ENCODE results near the gene CAPN11.

The CAPN11 gene

DNA sequence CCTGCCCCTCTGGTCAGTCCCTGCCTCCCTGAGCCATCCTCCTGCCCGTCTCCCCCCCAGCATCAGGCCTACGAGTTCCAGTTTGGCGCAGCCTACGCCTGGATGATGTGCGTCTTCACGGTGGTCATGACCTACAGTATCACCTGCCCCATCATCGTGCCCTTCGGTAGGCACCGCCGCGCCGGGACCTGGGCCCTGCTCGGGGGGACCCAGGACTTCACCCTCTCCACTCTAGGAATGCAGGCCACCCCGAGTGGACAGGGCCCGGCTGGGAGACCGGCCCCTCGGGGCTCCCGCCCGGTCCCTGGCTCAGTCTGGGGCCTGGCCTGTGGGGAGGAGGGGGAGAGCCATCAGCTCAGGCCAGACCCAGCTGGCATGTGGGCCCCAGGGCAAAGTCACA lies 6.1 kb upstream of the CAPN11 start:
- H3K9ac ChIP-seq (ENCODE audit: low read depth in 1 of 2, low read length in 2 of 2): no peak overlapping the region
- H3K27ac ChIP-seq (ENCODE audit: low read depth, low read length): no peak overlapping the region
- peaks cover 23 to 37% of the 10 kb centered on the region in 2 donors for H3K36me3 ChIP-seq (ENCODE audit: control insufficient read depth in 1 of 2, insufficient read depth in 2 of 2, low read length in 2 of 2)
- H3K4me3 ChIP-seq (ENCODE audit: low read depth in 1 of 2, low read length in 2 of 2): no peak overlapping the region
- no peaks in the 10 kb centered on the region for H3K27me3 ChIP-seq (ENCODE audit: control insufficient read depth in 1 of 2, insufficient read depth in 2 of 2, low read length in 2 of 2)
- H3K4me1 ChIP-seq (ENCODE audit: control insufficient read depth in 1 of 2, insufficient read depth in 2 of 2, low read length in 2 of 2): peaks cover 7 to 14% of the 10 kb centered on the region in 2 donors
- H3K9me3 ChIP-seq (ENCODE audit: control insufficient read depth in 1 of 2, low read length in 2 of 2): no peaks in the 10 kb centered on the region

DNA sequence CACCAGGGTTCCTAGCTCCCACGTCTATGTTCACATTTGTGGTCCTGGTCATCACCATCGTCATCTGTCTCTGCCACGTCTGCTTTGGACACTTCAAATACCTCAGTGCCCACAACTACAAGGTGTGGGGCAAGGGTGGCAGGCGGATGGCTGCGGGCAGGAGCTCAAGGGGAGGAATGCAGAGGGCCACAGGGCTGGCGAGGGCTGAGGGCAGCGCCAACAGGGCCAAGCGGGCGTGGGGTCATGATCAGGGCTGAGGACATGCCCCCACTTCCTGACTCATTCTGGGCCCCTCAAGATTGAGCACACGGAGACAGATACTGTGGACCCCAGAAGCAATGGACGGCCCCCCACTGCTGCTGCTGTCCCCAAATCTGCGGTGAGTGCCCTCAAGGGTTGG lies 4.6 kb upstream of the CAPN11 start:
- Histone ChIP-seq H3K4me3 (ENCODE audit: low read depth in 1 of 2, low read length in 2 of 2) (no peak overlapping the region), H3K4me1 (ENCODE audit: control insufficient read depth in 1 of 2, insufficient read depth in 2 of 2, low read length in 2 of 2) (peaks cover 7 to 14% of the 10 kb centered on the region in 2 donors), H3K27ac (ENCODE audit: low read depth, low read length) (no peak overlapping the region), H3K36me3 (ENCODE audit: control insufficient read depth in 1 of 2, insufficient read depth in 2 of 2, low read length in 2 of 2) (peaks cover 10 to 22% of the 10 kb centered on the region in 2 donors), H3K9me3 (ENCODE audit: control insufficient read depth in 1 of 2, low read length in 2 of 2) (no peaks in the 10 kb centered on the region), H3K9ac (ENCODE audit: low read depth in 1 of 2, low read length in 2 of 2) (no peak overlapping the region), H3K27me3 (ENCODE audit: control insufficient read depth in 1 of 2, insufficient read depth in 2 of 2, low read length in 2 of 2) (no peaks in the 10 kb centered on the region)

- Histone ChIP-seq H3K27ac (ENCODE audit: low read depth, low read length) (no peak overlapping the region), H3K4me3 (ENCODE audit: low read depth in 1 of 2, low read length in 2 of 2) (no peak overlapping the region), H3K9ac (ENCODE audit: low read depth in 1 of 2, low read length in 2 of 2) (peak overlapping the region in 1 of 2 donors; percentile 43)
These were observed 2.0 kb upstream of the CAPN11 start for GRCh38 chr6:44156494-44157151.

GRCh38 chr6:44157152-44157521 lies 1.5 kb upstream of the CAPN11 start:
- H3K27me3 ChIP-seq (ENCODE audit: control insufficient read depth in 1 of 2, insufficient read depth in 2 of 2, low read length in 2 of 2): no peaks in the 10 kb centered on the region
- no peak overlapping the region for H3K27ac ChIP-seq (ENCODE audit: low read depth, low read length)
- no peak overlapping the region for H3K4me3 ChIP-seq (ENCODE audit: low read depth in 1 of 2, low read length in 2 of 2)
- H3K9ac ChIP-seq (ENCODE audit: low read depth in 1 of 2, low read length in 2 of 2): no peak overlapping the region
- H3K9me3 ChIP-seq (ENCODE audit: control insufficient read depth in 1 of 2, low read length in 2 of 2): no peaks in the 10 kb centered on the region
- H3K36me3 ChIP-seq (ENCODE audit: control insufficient read depth in 1 of 2, insufficient read depth in 2 of 2, low read length in 2 of 2): peaks cover 3 to 11% of the 10 kb centered on the region in 2 donors
- peaks cover 7 to 9% of the 10 kb centered on the region in 2 donors for H3K4me1 ChIP-seq (ENCODE audit: control insufficient read depth in 1 of 2, insufficient read depth in 2 of 2, low read length in 2 of 2)

More at GRCh38 chr6:44156494-44157151, 2.0 kb upstream of the CAPN11 start:
- H3K4me1 ChIP-seq (ENCODE audit: control insufficient read depth in 1 of 2, insufficient read depth in 2 of 2, low read length in 2 of 2): peaks cover 7 to 13% of the 10 kb centered on the region in 2 donors
- H3K27me3 ChIP-seq (ENCODE audit: control insufficient read depth in 1 of 2, insufficient read depth in 2 of 2, low read length in 2 of 2): no peaks in the 10 kb centered on the region
- no peaks in the 10 kb centered on the region for H3K9me3 ChIP-seq (ENCODE audit: control insufficient read depth in 1 of 2, low read length in 2 of 2)
- H3K36me3 ChIP-seq (ENCODE audit: control insufficient read depth in 1 of 2, insufficient read depth in 2 of 2, low read length in 2 of 2): peaks cover 3 to 11% of the 10 kb centered on the region in 2 donors

- H3K4me1 ChIP-seq (ENCODE audit: control insufficient read depth in 1 of 2, insufficient read depth in 2 of 2, low read length in 2 of 2): no peaks in the 10 kb centered on the region
- H3K27me3 ChIP-seq (ENCODE audit: control insufficient read depth in 1 of 2, insufficient read depth in 2 of 2, low read length in 2 of 2): peaks cover 2 to 5% of the 10 kb centered on the region in 2 donors
- no peak overlapping the region for H3K27ac ChIP-seq (ENCODE audit: low read depth, low read length)
- H3K9me3 ChIP-seq (ENCODE audit: control insufficient read depth in 1 of 2, low read length in 2 of 2): no peaks in the 10 kb centered on the region
- H3K36me3 ChIP-seq (ENCODE audit: control insufficient read depth in 1 of 2, insufficient read depth in 2 of 2, low read length in 2 of 2): no peaks in the 10 kb centered on the region
- H3K9ac ChIP-seq (ENCODE audit: low read depth in 1 of 2, low read length in 2 of 2): no peak overlapping the region
- H3K4me3 ChIP-seq (ENCODE audit: low read depth in 1 of 2, low read length in 2 of 2): no peak overlapping the region
These were observed 3.3 kb downstream of the CAPN11 start for GRCh38 chr6:44161997-44162338.

DNA sequence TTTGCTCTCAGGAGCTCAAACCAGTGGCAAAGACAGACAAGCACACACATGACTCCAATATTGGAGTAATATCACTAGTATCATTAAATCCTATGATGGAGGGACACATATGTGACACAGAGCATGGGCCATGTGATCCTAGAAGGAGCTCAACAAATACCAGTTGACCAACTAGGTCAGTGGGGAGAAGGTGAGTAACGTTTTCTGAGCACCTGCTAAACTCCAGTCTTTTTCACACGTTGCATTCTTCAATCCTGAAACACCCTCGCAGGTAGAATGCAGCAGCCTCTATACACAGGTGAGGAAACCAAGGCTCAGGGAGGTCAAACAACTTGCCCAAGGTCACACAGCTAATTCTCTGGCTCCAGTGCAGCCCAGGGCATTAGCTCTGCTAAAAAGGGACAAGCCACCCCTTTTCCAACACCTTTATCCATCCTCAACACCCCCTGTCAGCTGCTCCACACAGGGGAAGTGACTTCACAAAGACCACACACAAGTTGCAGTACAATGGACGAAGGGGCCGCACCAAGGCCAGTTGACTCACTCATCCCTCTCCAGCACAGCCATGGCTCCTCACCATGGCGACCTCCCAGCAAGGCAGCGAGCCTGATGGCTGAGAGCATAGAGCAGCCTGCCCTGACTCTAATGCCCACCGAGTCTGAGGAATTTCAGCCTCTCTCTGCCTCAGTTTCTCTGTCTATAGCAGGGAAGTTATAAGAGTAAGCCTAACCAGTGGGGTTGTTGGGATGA lies 4.4 kb downstream of the CAPN11 start:
- peaks cover 2 to 5% of the 10 kb centered on the region in 2 donors for H3K27me3 ChIP-seq (ENCODE audit: control insufficient read depth in 1 of 2, insufficient read depth in 2 of 2, low read length in 2 of 2)
- no peak overlapping the region for H3K27ac ChIP-seq (ENCODE audit: low read depth, low read length)

GRCh38 chr6:44166116-44166515 lies 7.5 kb downstream of the CAPN11 start:
- Histone ChIP-seq H3K27ac (ENCODE audit: low read depth, low read length) (no peak overlapping the region), H3K9ac (ENCODE audit: low read depth in 1 of 2, low read length in 2 of 2) (no peak overlapping the region), H3K36me3 (ENCODE audit: control insufficient read depth in 1 of 2, insufficient read depth in 2 of 2, low read length in 2 of 2) (no peaks in the 10 kb centered on the region), H3K9me3 (ENCODE audit: control insufficient read depth in 1 of 2, low read length in 2 of 2) (no peaks in the 10 kb centered on the region), H3K4me3 (ENCODE audit: low read depth in 1 of 2, low read length in 2 of 2) (no peak overlapping the region), H3K27me3 (ENCODE audit: control insufficient read depth in 1 of 2, insufficient read depth in 2 of 2, low read length in 2 of 2) (peaks cover 2 to 5% of the 10 kb centered on the region in 2 donors), H3K4me1 (ENCODE audit: control insufficient read depth in 1 of 2, insufficient read depth in 2 of 2, low read length in 2 of 2) (peaks cover 7 to 8% of the 10 kb centered on the region in 2 donors)

More for the DNA sequence above, 4.4 kb downstream of the CAPN11 start:
- Histone ChIP-seq H3K36me3 (ENCODE audit: control insufficient read depth in 1 of 2, insufficient read depth in 2 of 2, low read length in 2 of 2) (no peaks in the 10 kb centered on the region), H3K4me1 (ENCODE audit: control insufficient read depth in 1 of 2, insufficient read depth in 2 of 2, low read length in 2 of 2) (no peaks in the 10 kb centered on the region), H3K9me3 (ENCODE audit: control insufficient read depth in 1 of 2, low read length in 2 of 2) (no peaks in the 10 kb centered on the region), H3K4me3 (ENCODE audit: low read depth in 1 of 2, low read length in 2 of 2) (no peak overlapping the region), H3K9ac (ENCODE audit: low read depth in 1 of 2, low read length in 2 of 2) (no peak overlapping the region)

DNA sequence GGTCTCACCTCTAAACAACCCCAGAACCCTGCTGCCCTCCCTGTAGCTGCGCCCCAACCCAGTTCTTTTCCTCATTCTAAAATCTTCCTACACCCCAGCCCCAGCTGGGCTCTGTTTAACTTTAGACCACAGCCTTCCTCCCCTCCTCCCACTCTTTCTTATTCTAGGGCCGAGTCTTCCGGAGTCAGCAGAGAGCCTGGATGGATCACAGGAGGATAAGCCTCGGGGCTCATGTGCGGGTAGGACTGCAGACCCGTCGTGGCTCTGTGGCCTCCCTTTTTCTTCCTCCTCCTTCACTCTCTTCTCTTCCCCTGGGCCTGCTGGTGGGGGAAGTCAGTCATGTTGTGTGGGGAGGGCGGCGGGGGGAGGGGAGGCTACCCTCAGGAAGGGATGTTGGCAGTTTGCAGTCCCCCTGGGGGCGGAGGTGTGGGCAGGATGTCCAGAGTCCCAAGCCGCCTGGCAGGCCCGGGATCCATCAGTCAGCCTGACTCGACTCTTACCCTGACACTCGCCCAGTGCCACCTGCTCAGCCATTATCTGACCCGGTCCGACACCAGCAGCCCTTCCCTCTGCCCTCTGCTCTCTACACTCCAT lies 8.1 kb downstream of the CAPN11 start:
- no peak overlapping the region for H3K27ac ChIP-seq (ENCODE audit: low read depth, low read length)
- H3K9me3 ChIP-seq (ENCODE audit: control insufficient read depth in 1 of 2, low read length in 2 of 2): no peaks in the 10 kb centered on the region
- no peak overlapping the region for H3K9ac ChIP-seq (ENCODE audit: low read depth in 1 of 2, low read length in 2 of 2)
- H3K27me3 ChIP-seq (ENCODE audit: control insufficient read depth in 1 of 2, insufficient read depth in 2 of 2, low read length in 2 of 2): peaks cover 2 to 5% of the 10 kb centered on the region in 2 donors
- H3K4me1 ChIP-seq (ENCODE audit: control insufficient read depth in 1 of 2, insufficient read depth in 2 of 2, low read length in 2 of 2): peaks cover 7 to 8% of the 10 kb centered on the region in 2 donors
- H3K4me3 ChIP-seq (ENCODE audit: low read depth in 1 of 2, low read length in 2 of 2): no peak overlapping the region
- H3K36me3 ChIP-seq (ENCODE audit: control insufficient read depth in 1 of 2, insufficient read depth in 2 of 2, low read length in 2 of 2): no peaks in the 10 kb centered on the region

- H3K27me3 ChIP-seq (ENCODE audit: control insufficient read depth in 1 of 2, insufficient read depth in 2 of 2, low read length in 2 of 2): peaks cover 2 to 5% of the 10 kb centered on the region in 2 donors
- H3K4me1 ChIP-seq (ENCODE audit: control insufficient read depth in 1 of 2, insufficient read depth in 2 of 2, low read length in 2 of 2): peaks cover 8 to 9% of the 10 kb centered on the region in 2 donors
- no peak overlapping the region for H3K4me3 ChIP-seq (ENCODE audit: low read depth in 1 of 2, low read length in 2 of 2)
- no peak overlapping the region for H3K9ac ChIP-seq (ENCODE audit: low read depth in 1 of 2, low read length in 2 of 2)
- no peaks in the 10 kb centered on the region for H3K9me3 ChIP-seq (ENCODE audit: control insufficient read depth in 1 of 2, low read length in 2 of 2)
- H3K27ac ChIP-seq (ENCODE audit: low read depth, low read length): no peak overlapping the region
- no peaks in the 10 kb centered on the region for H3K36me3 ChIP-seq (ENCODE audit: control insufficient read depth in 1 of 2, insufficient read depth in 2 of 2, low read length in 2 of 2)
These were observed 8.9 kb downstream of the CAPN11 start for GRCh38 chr6:44167567-44167966.

DNA sequence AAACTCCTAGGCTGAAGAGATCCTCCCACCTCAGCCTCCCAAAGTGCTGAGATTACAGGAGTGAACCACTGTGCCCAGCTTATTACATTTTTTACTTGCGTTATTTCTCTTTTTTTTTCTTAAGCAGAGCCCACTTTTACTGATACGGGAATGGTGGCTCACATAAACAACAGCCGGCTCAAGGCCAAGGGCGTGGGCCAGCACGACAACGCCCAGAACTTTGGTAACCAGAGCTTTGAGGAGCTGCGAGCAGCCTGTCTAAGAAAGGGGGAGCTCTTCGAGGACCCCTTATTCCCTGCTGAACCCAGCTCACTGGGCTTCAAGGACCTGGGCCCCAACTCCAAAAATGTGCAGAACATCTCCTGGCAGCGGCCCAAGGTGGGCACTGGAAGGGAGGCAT lies 10.5 kb downstream of the CAPN11 start:
- Histone ChIP-seq H3K9ac (ENCODE audit: low read depth in 1 of 2, low read length in 2 of 2) (no peak overlapping the region), H3K27ac (ENCODE audit: low read depth, low read length) (no peak overlapping the region), H3K27me3 (ENCODE audit: control insufficient read depth in 1 of 2, insufficient read depth in 2 of 2, low read length in 2 of 2) (peaks cover 0 to 2% of the 10 kb centered on the region in 2 donors), H3K36me3 (ENCODE audit: control insufficient read depth in 1 of 2, insufficient read depth in 2 of 2, low read length in 2 of 2) (no peaks in the 10 kb centered on the region), H3K4me3 (ENCODE audit: low read depth in 1 of 2, low read length in 2 of 2) (no peak overlapping the region), H3K9me3 (ENCODE audit: control insufficient read depth in 1 of 2, low read length in 2 of 2) (no peaks in the 10 kb centered on the region), H3K4me1 (ENCODE audit: control insufficient read depth in 1 of 2, insufficient read depth in 2 of 2, low read length in 2 of 2) (peaks cover 12 to 13% of the 10 kb centered on the region in 2 donors)
